ENCODE data around the gene MEGF6. TPM values are rescaled to one million over a fixed set of nuclear protein-coding genes. Genes with fewer than 3 reads are reported as not detected.

Gene MEGF6
- total RNA-seq, 2 experiments from 2014 or later = 57.5 to 62.2 TPM

GRCh38 chr1:3640121-3640837 lies 29.0 kb upstream of the MEGF6 start:
- Histone ChIP-seq H3K36me3 (ENCODE audit: insufficient read depth, low read length) (peaks cover 57% of the 10 kb centered on the region), H3K27ac (ENCODE audit: low read depth in 1 of 2, low read length in 2 of 2) (no peak overlapping the region), H3K27me3 (ENCODE audit: control insufficient read depth in 1 of 2, insufficient read depth in 2 of 2, low read length in 2 of 2) (no peaks in the 10 kb centered on the region), H3K4me1 (ENCODE audit: insufficient read depth, low read length) (no peaks in the 10 kb centered on the region), H3K4me3 (ENCODE audit: low read length) (no peak overlapping the region), H3K9me3 (ENCODE audit: control insufficient read depth in 1 of 2, insufficient read depth in 1 of 2, low read length in 2 of 2) (no peaks in the 10 kb centered on the region)
- Mint-ChIP-seq H3K9me3 (no peaks in the 10 kb centered on the region), H3K36me3 (ENCODE audit: low read depth) (peaks cover 60% of the 10 kb centered on the region), H3K27me3 (no peaks in the 10 kb centered on the region), H3K4me1 (ENCODE audit: low read depth) (no peaks in the 10 kb centered on the region), H3K4me3 (no peak overlapping the region), H3K27ac (no peak overlapping the region)
- ChIA-PET POLR2A (no interaction called here), CTCF (interaction anchor here (1.1 kb wide), 1 partner anchor 21 kb away, joined by 4 read pairs; no protein-coding TSS in a partner anchor)
- TF ChIP-seq, protein P1, sequence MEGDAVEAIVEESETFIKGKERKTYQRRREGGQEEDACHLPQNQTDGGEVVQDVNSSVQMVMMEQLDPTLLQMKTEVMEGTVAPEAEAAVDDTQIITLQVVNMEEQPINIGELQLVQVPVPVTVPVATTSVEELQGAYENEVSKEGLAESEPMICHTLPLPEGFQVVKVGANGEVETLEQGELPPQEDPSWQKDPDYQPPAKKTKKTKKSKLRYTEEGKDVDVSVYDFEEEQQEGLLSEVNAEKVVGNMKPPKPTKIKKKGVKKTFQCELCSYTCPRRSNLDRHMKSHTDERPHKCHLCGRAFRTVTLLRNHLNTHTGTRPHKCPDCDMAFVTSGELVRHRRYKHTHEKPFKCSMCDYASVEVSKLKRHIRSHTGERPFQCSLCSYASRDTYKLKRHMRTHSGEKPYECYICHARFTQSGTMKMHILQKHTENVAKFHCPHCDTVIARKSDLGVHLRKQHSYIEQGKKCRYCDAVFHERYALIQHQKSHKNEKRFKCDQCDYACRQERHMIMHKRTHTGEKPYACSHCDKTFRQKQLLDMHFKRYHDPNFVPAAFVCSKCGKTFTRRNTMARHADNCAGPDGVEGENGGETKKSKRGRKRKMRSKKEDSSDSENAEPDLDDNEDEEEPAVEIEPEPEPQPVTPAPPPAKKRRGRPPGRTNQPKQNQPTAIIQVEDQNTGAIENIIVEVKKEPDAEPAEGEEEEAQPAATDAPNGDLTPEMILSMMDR (IDR thresholded peaks at IDR 0.05) = no peak
- intact Hi-C loops (cut with DNase I, micrococcal nuclease) = no loop called here
- ATAC-seq (ENCODE audit: poor library complexity) (no peak), DNase-seq (no peak)

DNA sequence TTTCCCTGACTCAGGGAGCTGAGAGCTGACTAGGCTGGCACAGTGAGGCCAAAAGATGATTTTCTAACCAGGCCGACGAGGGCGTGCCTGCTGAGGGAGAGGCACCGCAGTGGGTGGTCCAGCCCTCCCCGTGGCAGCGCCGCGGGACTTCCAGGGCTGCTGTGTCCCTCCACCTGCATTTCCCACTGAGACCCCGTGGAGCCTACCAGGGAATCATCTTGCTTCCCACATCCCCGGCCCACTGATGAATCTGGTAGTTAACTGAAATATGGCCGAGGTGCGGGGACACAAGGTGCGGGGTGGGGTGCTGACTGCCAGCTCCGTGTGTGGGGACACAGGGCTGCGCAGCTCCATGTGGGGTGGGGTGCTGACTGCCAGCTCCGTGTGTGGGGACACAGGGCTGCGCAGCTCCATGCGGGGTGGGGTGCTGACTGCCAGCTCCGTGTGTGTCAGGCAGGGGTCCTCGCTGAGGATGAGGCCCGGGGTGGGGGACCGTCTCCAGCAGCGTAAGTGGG lies 28.1 kb upstream of the MEGF6 start:
- POLR2A ChIA-PET = no interaction called here
- Mint-ChIP-seq H3K36me3 (ENCODE audit: low read depth) (peaks cover 61% of the 10 kb centered on the region), H3K4me1 (ENCODE audit: low read depth) (no peaks in the 10 kb centered on the region), H3K27me3 (no peaks in the 10 kb centered on the region), H3K27ac (no peak overlapping the region), H3K4me3 (no peak overlapping the region), H3K9me3 (no peaks in the 10 kb centered on the region)
- Histone ChIP-seq H3K4me3 (ENCODE audit: low read length) (no peak overlapping the region), H3K27ac (ENCODE audit: low read depth in 1 of 2, low read length in 2 of 2) (no peak overlapping the region), H3K27me3 (ENCODE audit: control insufficient read depth in 1 of 2, insufficient read depth in 2 of 2, low read length in 2 of 2) (no peaks in the 10 kb centered on the region), H3K36me3 (ENCODE audit: insufficient read depth, low read length) (peaks cover 58% of the 10 kb centered on the region), H3K9me3 (ENCODE audit: control insufficient read depth in 1 of 2, insufficient read depth in 1 of 2, low read length in 2 of 2) (no peaks in the 10 kb centered on the region), H3K4me1 (ENCODE audit: insufficient read depth, low read length) (no peaks in the 10 kb centered on the region)
- CTCF ChIA-PET = interaction anchor here (1.1 kb wide), 1 partner anchor 20 kb away, joined by 4 read pairs; no protein-coding TSS in a partner anchor
- intact Hi-C loops (cut with DNase I, micrococcal nuclease) = no loop called here
- DNase-seq = no peak
- TF ChIP-seq, protein P1 (IDR thresholded peaks at IDR 0.05) = no peak
- no peak for ATAC-seq (ENCODE audit: poor library complexity)

GRCh38 chr1:3638676-3639075 lies 27.4 kb upstream of the MEGF6 start:
- Histone ChIP-seq H3K27me3 (ENCODE audit: control insufficient read depth in 1 of 2, insufficient read depth in 2 of 2, low read length in 2 of 2) (no peaks in the 10 kb centered on the region), H3K27ac (ENCODE audit: low read depth in 1 of 2, low read length in 2 of 2) (no peak overlapping the region), H3K4me1 (ENCODE audit: insufficient read depth, low read length) (no peaks in the 10 kb centered on the region), H3K4me3 (ENCODE audit: low read length) (no peak overlapping the region), H3K36me3 (ENCODE audit: insufficient read depth, low read length) (peaks cover 63% of the 10 kb centered on the region), H3K9me3 (ENCODE audit: control insufficient read depth in 1 of 2, insufficient read depth in 1 of 2, low read length in 2 of 2) (no peaks in the 10 kb centered on the region)
- H3K4me3 Mint-ChIP-seq = no peak overlapping the region
- POLR2A ChIA-PET = no interaction called here
- ATAC-seq (ENCODE audit: poor library complexity) (no peak), DNase-seq (no peak)
- H3K9me3 Mint-ChIP-seq = no peaks in the 10 kb centered on the region
- H3K4me1 Mint-ChIP-seq (ENCODE audit: low read depth) = no peaks in the 10 kb centered on the region
- peaks cover 62% of the 10 kb centered on the region for H3K36me3 Mint-ChIP-seq (ENCODE audit: low read depth)
- CTCF ChIA-PET = no interaction called here
- H3K27me3 Mint-ChIP-seq = no peaks in the 10 kb centered on the region
- TF ChIP-seq, protein P1 (IDR thresholded peaks at IDR 0.05) = no peak
- H3K27ac Mint-ChIP-seq = no peak overlapping the region
- intact Hi-C loops (cut with DNase I, micrococcal nuclease) = no loop called here

Data from CD4-positive, alpha-beta T cell (primary cell).